ENCODE measurements around the gene MS4A6A. TPM values are rescaled to one million over a fixed set of nuclear protein-coding genes. Genes with fewer than 3 reads are reported as not detected.

The MS4A6A gene
- total RNA-seq, 1 experiment from 2014 or later, result not detected

DNA sequence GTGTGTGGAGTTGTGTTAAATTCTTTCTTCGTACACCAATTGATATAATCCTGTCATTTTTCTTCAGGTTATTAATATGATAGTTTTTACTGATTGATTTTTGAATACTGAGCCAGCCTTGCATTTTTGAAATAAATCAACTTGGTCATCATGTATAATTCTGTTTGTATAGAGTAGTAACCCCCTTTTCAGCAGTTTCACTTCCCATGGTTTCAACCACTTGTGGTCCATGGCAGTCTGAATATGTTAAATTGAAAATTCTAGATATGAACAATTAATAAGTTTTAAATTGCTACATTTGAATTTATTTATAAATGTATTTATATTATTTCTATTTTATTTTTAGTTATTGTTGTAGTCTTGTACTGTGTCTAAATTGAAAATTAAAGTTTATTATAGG lies 32.6 kb downstream of the MS4A6A start:
- no peak overlapping the region for H3K27ac ChIP-seq (ENCODE audit: low read length)
- BruUV-seq (replicated peaks), result no TSS peak
- no peak overlapping the region for H2AFZ ChIP-seq (ENCODE audit: low read length)
- no peak for DNase-seq
- no peaks in the 10 kb centered on the region for H3K27me3 ChIP-seq (ENCODE audit: low read length)
- no peaks in the 10 kb centered on the region for H3K79me2 ChIP-seq (ENCODE audit: low read length)
- no peaks in the 10 kb centered on the region for H3K36me3 ChIP-seq (ENCODE audit: low read depth, low read length)
- no peak for ATAC-seq
- H4K20me1 ChIP-seq (ENCODE audit: low read length), result no peaks in the 10 kb centered on the region
- no peaks in the 10 kb centered on the region for H3F3A ChIP-seq (ENCODE audit: low read length, unreplicated experiment)
- ChIA-PET CTCF (no interaction called here), POLR2A (ENCODE audit: unreplicated experiment) (no interaction called here)
- no peak overlapping the region for H3K4me3 ChIP-seq (ENCODE audit: low read length)
- TF ChIP-seq EZH2phosphoT487 (IDR thresholded peaks at IDR 0.05; ENCODE audit: borderline replicate concordance, low read length) (no peak), EZH2 (IDR thresholded peaks at IDR 0.05; ENCODE audit: low read length, unreplicated experiment) (no peak)
- TF ChIP-seq, protein P1, sequence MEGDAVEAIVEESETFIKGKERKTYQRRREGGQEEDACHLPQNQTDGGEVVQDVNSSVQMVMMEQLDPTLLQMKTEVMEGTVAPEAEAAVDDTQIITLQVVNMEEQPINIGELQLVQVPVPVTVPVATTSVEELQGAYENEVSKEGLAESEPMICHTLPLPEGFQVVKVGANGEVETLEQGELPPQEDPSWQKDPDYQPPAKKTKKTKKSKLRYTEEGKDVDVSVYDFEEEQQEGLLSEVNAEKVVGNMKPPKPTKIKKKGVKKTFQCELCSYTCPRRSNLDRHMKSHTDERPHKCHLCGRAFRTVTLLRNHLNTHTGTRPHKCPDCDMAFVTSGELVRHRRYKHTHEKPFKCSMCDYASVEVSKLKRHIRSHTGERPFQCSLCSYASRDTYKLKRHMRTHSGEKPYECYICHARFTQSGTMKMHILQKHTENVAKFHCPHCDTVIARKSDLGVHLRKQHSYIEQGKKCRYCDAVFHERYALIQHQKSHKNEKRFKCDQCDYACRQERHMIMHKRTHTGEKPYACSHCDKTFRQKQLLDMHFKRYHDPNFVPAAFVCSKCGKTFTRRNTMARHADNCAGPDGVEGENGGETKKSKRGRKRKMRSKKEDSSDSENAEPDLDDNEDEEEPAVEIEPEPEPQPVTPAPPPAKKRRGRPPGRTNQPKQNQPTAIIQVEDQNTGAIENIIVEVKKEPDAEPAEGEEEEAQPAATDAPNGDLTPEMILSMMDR (conservative IDR thresholded peaks at IDR 0.05; ENCODE audit: low read depth, low read length), result no peak
- H3K9ac ChIP-seq (ENCODE audit: low read length), result no peak overlapping the region
- no peak overlapping the region for H3K4me2 ChIP-seq (ENCODE audit: low read length)
- intact Hi-C loops (cut with micrococcal nuclease), result no loop called here
- no peaks in the 10 kb centered on the region for H3K9me2 ChIP-seq (replicated peaks; ENCODE audit: low read length)
- no peaks in the 10 kb centered on the region for H3K4me1 ChIP-seq (ENCODE audit: insufficient read depth, low read length)
- H3K9me3 ChIP-seq (ENCODE audit: low read length), result no peaks in the 10 kb centered on the region

DNA sequence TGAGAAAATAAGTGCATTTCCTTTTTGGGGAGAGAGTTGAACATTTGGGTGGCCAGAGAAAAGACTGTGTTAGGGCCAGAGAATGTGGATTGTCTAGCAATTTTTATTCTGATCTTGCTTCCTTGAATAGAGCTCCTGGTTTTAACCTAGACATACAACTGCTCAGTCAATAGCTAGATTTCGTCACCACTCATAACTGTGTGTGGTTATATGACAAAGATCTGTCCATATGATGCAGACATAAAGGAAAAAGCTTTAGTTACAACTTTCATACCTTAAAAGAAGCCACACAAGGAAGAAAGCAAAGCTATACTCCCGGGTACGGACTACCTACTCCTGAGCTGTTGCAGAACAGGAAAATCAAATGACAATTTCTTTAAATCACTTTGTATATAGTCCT lies 37.2 kb downstream of the MS4A6A start:
- Histone ChIP-seq H3K27me3 (ENCODE audit: low read length) (no peaks in the 10 kb centered on the region), H3K36me3 (ENCODE audit: low read depth, low read length) (no peaks in the 10 kb centered on the region), H3K9ac (ENCODE audit: low read length) (no peak overlapping the region), H3K4me1 (ENCODE audit: insufficient read depth, low read length) (no peaks in the 10 kb centered on the region), H4K20me1 (ENCODE audit: low read length) (no peaks in the 10 kb centered on the region), H3K9me3 (ENCODE audit: low read length) (no peaks in the 10 kb centered on the region), H3K79me2 (ENCODE audit: low read length) (no peaks in the 10 kb centered on the region), H3F3A (ENCODE audit: low read length, unreplicated experiment) (no peaks in the 10 kb centered on the region), H2AFZ (ENCODE audit: low read length) (no peak overlapping the region), H3K4me2 (ENCODE audit: low read length) (no peak overlapping the region), H3K27ac (ENCODE audit: low read length) (no peak overlapping the region), H3K4me3 (ENCODE audit: low read length) (no peak overlapping the region), H3K9me2 (replicated peaks; ENCODE audit: low read length) (no peaks in the 10 kb centered on the region)
- TF ChIP-seq EZH2 (IDR thresholded peaks at IDR 0.05; ENCODE audit: low read length, unreplicated experiment) (no peak), EZH2phosphoT487 (IDR thresholded peaks at IDR 0.05; ENCODE audit: borderline replicate concordance, low read length) (no peak)
- TF ChIP-seq, protein P1 (conservative IDR thresholded peaks at IDR 0.05; ENCODE audit: low read depth, low read length), result no peak
- ATAC-seq, result no peak
- DNase-seq, result no peak
- intact Hi-C loops (cut with micrococcal nuclease), result no loop called here
- BruUV-seq (replicated peaks), result no TSS peak
- CTCF ChIA-PET, result no interaction called here
- POLR2A ChIA-PET (ENCODE audit: unreplicated experiment), result no interaction called here

DNA sequence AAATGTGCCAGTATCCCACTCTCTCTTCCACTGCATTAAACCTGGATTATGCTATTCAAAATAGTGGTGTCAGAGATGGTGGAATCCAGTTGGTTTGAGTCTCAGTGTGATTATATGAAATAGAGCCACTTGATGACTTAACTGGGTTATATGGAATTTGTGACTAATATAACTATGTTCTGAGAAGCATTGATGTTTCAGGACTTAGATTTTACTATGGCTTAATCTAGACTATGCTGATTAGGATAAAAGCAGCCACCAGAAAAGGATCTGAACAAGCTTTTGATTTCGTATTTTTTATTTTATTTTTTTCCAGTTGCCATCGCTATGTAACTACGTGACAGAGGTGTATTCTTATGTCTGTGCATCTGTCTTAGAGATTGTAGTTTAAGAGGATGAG lies 39.1 kb downstream of the MS4A6A start:
- H3K4me2 ChIP-seq (ENCODE audit: low read length), result no peak overlapping the region
- no peaks in the 10 kb centered on the region for H3F3A ChIP-seq (ENCODE audit: low read length, unreplicated experiment)
- no peaks in the 10 kb centered on the region for H3K36me3 ChIP-seq (ENCODE audit: low read depth, low read length)
- no peak for DNase-seq
- no peak overlapping the region for H3K9ac ChIP-seq (ENCODE audit: low read length)
- no peak overlapping the region for H3K4me3 ChIP-seq (ENCODE audit: low read length)
- no peak overlapping the region for H2AFZ ChIP-seq (ENCODE audit: low read length)
- ChIA-PET CTCF (no interaction called here), POLR2A (ENCODE audit: unreplicated experiment) (no interaction called here)
- no peak for TF ChIP-seq EZH2 (IDR thresholded peaks at IDR 0.05; ENCODE audit: low read length, unreplicated experiment)
- no peak for TF ChIP-seq EZH2phosphoT487 (IDR thresholded peaks at IDR 0.05; ENCODE audit: borderline replicate concordance, low read length)
- TF ChIP-seq, protein P1 (conservative IDR thresholded peaks at IDR 0.05; ENCODE audit: low read depth, low read length), result no peak
- no peak for ATAC-seq
- no peaks in the 10 kb centered on the region for H3K79me2 ChIP-seq (ENCODE audit: low read length)
- intact Hi-C loops (cut with micrococcal nuclease), result no loop called here
- no peaks in the 10 kb centered on the region for H3K27me3 ChIP-seq (ENCODE audit: low read length)
- H3K4me1 ChIP-seq (ENCODE audit: insufficient read depth, low read length), result no peaks in the 10 kb centered on the region
- H4K20me1 ChIP-seq (ENCODE audit: low read length), result no peaks in the 10 kb centered on the region
- H3K9me2 ChIP-seq (replicated peaks; ENCODE audit: low read length), result no peaks in the 10 kb centered on the region
- no peaks in the 10 kb centered on the region for H3K9me3 ChIP-seq (ENCODE audit: low read length)
- H3K27ac ChIP-seq (ENCODE audit: low read length), result no peak overlapping the region
- no TSS peak for BruUV-seq (replicated peaks)

Measured in PC-3 (cell line).